ENCODE data around the gene WDPCP. TPM values are rescaled to one million over a fixed set of nuclear protein-coding genes. Genes with fewer than 3 reads are reported as not detected.
"Not testable (repeated sequence)": the region's sequence is repeated elsewhere in the genome, so short reads cannot be mapped to it uniquely, and the experiment has no call there.

Gene WDPCP
- total RNA-seq, 1 experiment from 2014 or later = 15.2 TPM

- no peaks in the 10 kb centered on the region for H3K27me3 ChIP-seq (ENCODE audit: insufficient read depth, low read depth)
- CTCF ChIA-PET = no interaction called here
- H4K20me1 ChIP-seq (ENCODE audit: insufficient read depth) = no peaks in the 10 kb centered on the region
Observed at GRCh38 chr2:63287956-63288355, 300.3 kb downstream of the WDPCP start.

GRCh38 chr2:63286520-63286919 lies 301.8 kb downstream of the WDPCP start:
- H3K4me1 ChIP-seq (replicated peaks; ENCODE audit: insufficient read depth); H3K27ac ChIP-seq; H2AFZ ChIP-seq; POLR2A ChIA-PET (ENCODE audit: unreplicated experiment); H3F3A ChIP-seq (ENCODE audit: insufficient read depth, low read depth); H3K9me2 ChIP-seq (ENCODE audit: insufficient read depth); H3K27me3 ChIP-seq (ENCODE audit: insufficient read depth, low read depth); H3K4me2 ChIP-seq; H3K9me3 ChIP-seq (ENCODE audit: insufficient read depth, low read depth); H3K79me2 ChIP-seq (ENCODE audit: low read depth); intact Hi-C loops (cut with micrococcal nuclease; ENCODE audit: unreplicated experiment); BruUV-seq (replicated peaks); DNase-seq; H4K20me1 ChIP-seq (ENCODE audit: insufficient read depth); H3K36me3 ChIP-seq (ENCODE audit: low read depth); H3K4me3 ChIP-seq; CTCF ChIA-PET: not testable (repeated sequence)

More at GRCh38 chr2:63287956-63288355, 300.3 kb downstream of the WDPCP start:
- Histone ChIP-seq H3K4me2 (no peak overlapping the region), H3K79me2 (ENCODE audit: low read depth) (no peaks in the 10 kb centered on the region), H3F3A (ENCODE audit: insufficient read depth, low read depth) (no peaks in the 10 kb centered on the region), H3K27ac (no peak overlapping the region), H3K9me2 (ENCODE audit: insufficient read depth) (no peaks in the 10 kb centered on the region; the same call in 1 of the 2 replicates), H2AFZ (no peak overlapping the region), H3K4me3 (no peak overlapping the region), H3K9me3 (ENCODE audit: insufficient read depth, low read depth) (no peaks in the 10 kb centered on the region), H3K4me1 (replicated peaks; ENCODE audit: insufficient read depth) (no peaks in the 10 kb centered on the region), H3K36me3 (ENCODE audit: low read depth) (no peaks in the 10 kb centered on the region)
- BruUV-seq (replicated peaks) = no TSS peak
- intact Hi-C loops (cut with micrococcal nuclease; ENCODE audit: unreplicated experiment) = no loop called here
- TF ChIP-seq EZH2 (IDR thresholded peaks at IDR 0.05; ENCODE audit: low read depth) (no peak), CTCF (conservative IDR thresholded peaks at IDR 0.05) (no peak)
- DNase-seq = no peak
- POLR2A ChIA-PET (ENCODE audit: unreplicated experiment) = no interaction called here

- no peak overlapping the region for H3K27ac ChIP-seq
- no peaks in the 10 kb centered on the region for H3K9me3 ChIP-seq (ENCODE audit: insufficient read depth, low read depth)
- no peaks in the 10 kb centered on the region for H3K9me2 ChIP-seq (ENCODE audit: insufficient read depth)
- no peaks in the 10 kb centered on the region for H3K27me3 ChIP-seq (ENCODE audit: insufficient read depth, low read depth)
- no peaks in the 10 kb centered on the region for H3K79me2 ChIP-seq (ENCODE audit: low read depth)
- H3F3A ChIP-seq (ENCODE audit: insufficient read depth, low read depth) = no peaks in the 10 kb centered on the region
- no TSS peak for BruUV-seq (replicated peaks)
- no peak overlapping the region for H2AFZ ChIP-seq
- no peak for DNase-seq
- intact Hi-C loops (cut with micrococcal nuclease; ENCODE audit: unreplicated experiment) = no loop called here
- H3K4me2 ChIP-seq = no peak overlapping the region
- TF ChIP-seq EZH2 (IDR thresholded peaks at IDR 0.05; ENCODE audit: low read depth) (no peak), CTCF (conservative IDR thresholded peaks at IDR 0.05) (no peak)
- ChIA-PET CTCF (no interaction called here), POLR2A (ENCODE audit: unreplicated experiment) (no interaction called here)
- no peak overlapping the region for H3K4me3 ChIP-seq
- H3K36me3 ChIP-seq (ENCODE audit: low read depth) = no peaks in the 10 kb centered on the region
- no peaks in the 10 kb centered on the region for H4K20me1 ChIP-seq (ENCODE audit: insufficient read depth)
- no peaks in the 10 kb centered on the region for H3K4me1 ChIP-seq (replicated peaks; ENCODE audit: insufficient read depth)
Observed at GRCh38 chr2:63283273-63283672, 305.0 kb downstream of the WDPCP start.

- Histone ChIP-seq H3K9me3 (ENCODE audit: insufficient read depth, low read depth) (peaks cover 23% of the 10 kb centered on the region; the same call in 1 of the 2 replicates), H3F3A (ENCODE audit: insufficient read depth, low read depth) (no peaks in the 10 kb centered on the region), H3K9me2 (ENCODE audit: insufficient read depth) (no peaks in the 10 kb centered on the region), H3K79me2 (ENCODE audit: low read depth) (no peaks in the 10 kb centered on the region), H3K36me3 (ENCODE audit: low read depth) (no peaks in the 10 kb centered on the region), H3K4me2 (no peak overlapping the region), H3K4me3 (no peak overlapping the region), H3K4me1 (replicated peaks; ENCODE audit: insufficient read depth) (no peaks in the 10 kb centered on the region), H3K27ac (no peak overlapping the region), H2AFZ (no peak overlapping the region), H3K27me3 (ENCODE audit: insufficient read depth, low read depth) (no peaks in the 10 kb centered on the region), H4K20me1 (ENCODE audit: insufficient read depth) (no peaks in the 10 kb centered on the region)
- intact Hi-C loops (cut with micrococcal nuclease; ENCODE audit: unreplicated experiment) = no loop called here
- CTCF ChIA-PET = no interaction called here
- no peak for DNase-seq
- POLR2A ChIA-PET (ENCODE audit: unreplicated experiment) = no interaction called here
- no TSS peak for BruUV-seq (replicated peaks)
- no peak for TF ChIP-seq CTCF (conservative IDR thresholded peaks at IDR 0.05)
- no peak for TF ChIP-seq EZH2 (IDR thresholded peaks at IDR 0.05; ENCODE audit: low read depth)
Observed at GRCh38 chr2:63272560-63272959, 315.7 kb downstream of the WDPCP start.
